ENCODE measurements around the gene RS1.

Gene RS1

DNA sequence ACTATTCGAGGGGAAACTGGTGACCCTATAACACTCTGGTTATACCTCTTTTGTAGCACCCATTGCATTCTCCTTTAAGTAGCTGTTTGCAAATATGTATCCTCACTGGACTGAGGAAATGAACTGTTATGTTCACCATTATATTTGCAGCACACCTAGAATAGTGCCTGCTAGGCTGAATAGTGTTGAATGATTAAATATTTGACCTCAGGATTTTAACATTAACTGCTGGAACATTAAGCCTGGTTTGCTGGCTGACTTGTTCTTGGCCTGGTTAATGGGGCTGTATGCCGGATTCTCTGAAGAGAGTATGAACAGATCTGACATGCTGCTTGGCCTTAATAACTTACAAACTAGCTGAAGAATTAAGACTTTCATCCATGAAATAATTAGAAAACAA lies 80.1 kb downstream of the RS1 start:
- no peak for DNase-seq
